ENCODE data around the gene TRIM71. TPM values are rescaled to one million over a fixed set of nuclear protein-coding genes. Genes with fewer than 3 reads are reported as not detected.

TRIM71 gene
- total and polyA plus RNA-seq, 2 of the 13 experiments (the other 11 are each of a cell fraction or from before 2014, with no cell fraction given): 21.7 to 76.9 TPM

DNA sequence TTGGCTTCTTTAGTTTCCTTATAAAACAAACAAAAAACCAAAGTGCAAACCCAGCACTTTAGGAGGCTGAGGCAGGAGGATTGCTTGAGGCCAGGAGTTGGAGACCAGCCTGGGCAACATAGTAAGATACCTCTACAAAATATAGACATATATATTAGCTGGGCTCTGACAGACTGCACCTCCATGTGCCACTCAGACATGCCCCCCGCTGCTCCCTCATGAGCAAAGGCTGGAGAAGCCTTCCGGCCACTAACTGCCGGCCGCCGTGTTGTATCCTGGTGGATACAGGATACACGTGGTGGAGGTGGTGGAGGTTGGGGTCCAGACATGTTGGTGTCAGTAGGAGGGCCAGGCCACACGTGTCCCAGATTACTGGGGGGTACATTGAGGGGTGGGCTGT lies 104.3 kb downstream of the TRIM71 start:
- ChIA-PET CTCF (ENCODE audit: low intra/inter-chr PET ratio, low total read pairs) (no interaction called here), POLR2A (no interaction called here)
- 63% methylated on average over 6 of the region's 7 CpGs for WGBS (ENCODE audit: low lambda C conversion rate)
- Histone ChIP-seq H4K20me1 (ENCODE audit: insufficient read depth, low read length) (no peaks in the 10 kb centered on the region), H3K27me3 (ENCODE audit: control insufficient read depth in 1 of 2, insufficient read depth in 2 of 2, low read length in 2 of 2) (no peaks in the 10 kb centered on the region), H3K4me1 (ENCODE audit: insufficient read depth, low read length) (no peaks in the 10 kb centered on the region), H3K4me2 (ENCODE audit: low read depth, low read length) (no peak overlapping the region), H3K27ac (ENCODE audit: extremely low read length, insufficient read depth, low read length) (no peak overlapping the region), H3K79me2 (ENCODE audit: insufficient read depth, low read length) (no peaks in the 10 kb centered on the region), H3K9ac (ENCODE audit: insufficient read depth, low read depth, low read length) (no peak overlapping the region), H3K4me3 (replicated peaks in 1 of 3; ENCODE audit: insufficient read depth in 1 of 3, low read depth in 2 of 3, low read length in 3 of 3) (no peak overlapping the region), H3K9me3 (ENCODE audit: low read length) (no peaks in the 10 kb centered on the region), H3K36me3 (replicated peaks in 1 of 2; ENCODE audit: control insufficient read depth in 1 of 2, insufficient read depth in 2 of 2, low read length in 2 of 2) (no peaks in the 10 kb centered on the region), H2AFZ (ENCODE audit: low read length) (no peak overlapping the region)
- ATAC-seq (peak; percentile 26; the same call in 1 of the 3 replicates), FAIRE-seq (no peak), DNase-seq (ENCODE audit: low spot score) (no peak)
- no TSS peak for BruUV-seq (replicated peaks)
- TF ChIP-seq, protein P1, sequence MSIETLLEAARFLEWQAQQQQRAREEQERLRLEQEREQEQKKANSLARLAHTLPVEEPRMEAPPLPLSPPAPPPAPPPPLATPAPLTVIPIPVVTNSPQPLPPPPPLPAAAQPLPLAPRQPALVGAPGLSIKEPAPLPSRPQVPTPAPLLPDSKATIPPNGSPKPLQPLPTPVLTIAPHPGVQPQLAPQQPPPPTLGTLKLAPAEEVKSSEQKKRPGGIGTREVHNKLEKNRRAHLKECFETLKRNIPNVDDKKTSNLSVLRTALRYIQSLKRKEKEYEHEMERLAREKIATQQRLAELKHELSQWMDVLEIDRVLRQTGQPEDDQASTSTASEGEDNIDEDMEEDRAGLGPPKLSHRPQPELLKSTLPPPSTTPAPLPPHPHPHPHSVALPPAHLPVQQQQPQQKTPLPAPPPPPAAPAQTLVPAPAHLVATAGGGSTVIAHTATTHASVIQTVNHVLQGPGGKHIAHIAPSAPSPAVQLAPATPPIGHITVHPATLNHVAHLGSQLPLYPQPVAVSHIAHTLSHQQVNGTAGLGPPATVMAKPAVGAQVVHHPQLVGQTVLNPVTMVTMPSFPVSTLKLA (IDR thresholded peaks at IDR 0.05): 0 out of 2 replicates have a peak, but pooled peaks have one; percentile 34
- TF ChIP-seq PREB (CRISPR knock-in tag; IDR thresholded peaks at IDR 0.05): no peak
- TF ChIP-seq, protein P2, sequence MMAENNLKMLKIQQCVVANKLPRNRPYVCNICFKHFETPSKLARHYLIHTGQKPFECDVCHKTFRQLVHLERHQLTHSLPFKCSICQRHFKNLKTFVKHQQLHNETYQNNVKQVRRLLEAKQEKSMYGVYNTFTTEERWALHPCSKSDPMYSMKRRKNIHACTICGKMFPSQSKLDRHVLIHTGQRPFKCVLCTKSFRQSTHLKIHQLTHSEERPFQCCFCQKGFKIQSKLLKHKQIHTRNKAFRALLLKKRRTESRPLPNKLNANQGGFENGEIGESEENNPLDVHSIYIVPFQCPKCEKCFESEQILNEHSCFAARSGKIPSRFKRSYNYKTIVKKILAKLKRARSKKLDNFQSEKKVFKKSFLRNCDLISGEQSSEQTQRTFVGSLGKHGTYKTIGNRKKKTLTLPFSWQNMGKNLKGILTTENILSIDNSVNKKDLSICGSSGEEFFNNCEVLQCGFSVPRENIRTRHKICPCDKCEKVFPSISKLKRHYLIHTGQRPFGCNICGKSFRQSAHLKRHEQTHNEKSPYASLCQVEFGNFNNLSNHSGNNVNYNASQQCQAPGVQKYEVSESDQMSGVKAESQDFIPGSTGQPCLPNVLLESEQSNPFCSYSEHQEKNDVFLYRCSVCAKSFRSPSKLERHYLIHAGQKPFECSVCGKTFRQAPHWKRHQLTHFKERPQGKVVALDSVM (CRISPR knock-in tag; IDR thresholded peaks at IDR 0.05): peak; percentile 16; the same call in 1 of the 2 replicates
- in situ Hi-C loops (cut with HindIII; ENCODE audit: extremely low pct_ligation_motif_present, low pct_unique_long_range_greater_than_20kb): no loop called here
- intact Hi-C loops (cut with micrococcal nuclease; ENCODE audit: unreplicated experiment): no loop called here

All from HepG2 (cell line).